Stimulated activated CD8-positive, alpha-beta memory T cell treated with anti-CD3 and anti-CD28 coated beads, Interleukin-2, amount 100 ng/mL, for 48 hours (primary cell): Measurements from ENCODE around the gene SEMA5A.

Experiments used
- DNase-seq, 2 donors: peaks; one replicate each; pipeline ENCODE4 v3.0.0-alpha.2; 2020; ENCODE audit warnings: low read depth in 2 of 2

SEMA5A gene

DNA sequence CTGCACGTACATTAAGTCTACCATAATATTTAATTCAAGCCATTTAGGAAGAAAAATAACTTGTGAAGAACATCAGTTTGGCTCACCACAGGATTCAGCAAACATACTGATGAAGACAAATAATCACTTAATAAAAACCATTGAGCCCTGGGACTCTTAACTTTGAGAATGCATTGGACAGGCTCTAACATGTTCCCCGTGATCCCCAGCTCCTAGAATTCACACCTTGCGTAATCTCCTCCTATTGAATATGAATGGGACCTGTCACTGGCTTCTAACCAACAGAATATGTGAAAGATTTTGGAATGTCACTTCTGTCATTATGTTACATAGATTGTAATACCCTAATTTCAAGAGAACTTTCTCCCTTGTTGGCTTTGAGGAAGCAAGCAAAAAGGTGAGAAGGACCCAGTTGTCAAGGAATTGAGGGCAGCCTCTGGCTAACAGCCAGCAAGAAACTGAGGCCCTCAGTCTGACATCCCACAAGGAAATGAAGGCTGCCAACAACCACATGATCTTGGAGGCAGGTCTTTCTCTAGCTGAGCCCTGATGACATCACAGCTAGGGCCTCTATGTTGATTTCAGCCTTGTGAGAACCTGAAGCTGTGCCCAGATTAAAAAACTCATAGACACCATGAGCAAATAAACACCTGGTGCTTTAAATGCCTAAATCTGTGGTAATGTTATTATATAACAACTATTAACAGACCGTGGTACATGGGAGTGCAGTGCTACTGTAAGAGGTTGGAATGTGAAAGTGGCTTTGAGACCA, 433.2 kb downstream of the SEMA5A start:
- no peak for DNase-seq

- no peak for DNase-seq
Observed at GRCh38 chr5:9108162-9108561, 437.7 kb downstream of the SEMA5A start.

GRCh38 chr5:9105851-9106250, 440.0 kb downstream of the SEMA5A start:
- no peak for DNase-seq

- DNase-seq = no peak
Observed at GRCh38 chr5:9104571-9105339, 441.1 kb downstream of the SEMA5A start.

DNA sequence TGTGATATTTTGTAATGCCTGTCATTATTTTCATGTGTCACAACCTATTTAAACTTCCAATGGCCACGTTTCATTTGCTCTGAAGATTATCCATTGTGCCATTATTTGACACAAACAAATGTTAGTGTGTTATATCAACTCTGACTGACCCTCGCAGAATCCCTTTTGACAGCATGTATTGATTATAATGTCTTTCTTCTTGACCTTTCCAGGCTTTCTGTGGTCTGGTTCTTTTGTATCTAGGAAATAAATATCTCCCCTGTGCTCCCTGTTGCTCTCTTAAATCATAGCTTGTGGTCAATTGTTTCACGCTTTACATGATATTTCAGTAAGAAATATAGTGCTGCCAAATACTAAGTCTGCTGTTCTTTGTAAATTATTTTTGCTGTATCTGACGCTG, 442.6 kb downstream of the SEMA5A start:
- no peak for DNase-seq

- no peak for DNase-seq
Observed at GRCh38 chr5:9099689-9100088, 446.2 kb downstream of the SEMA5A start.

DNA sequence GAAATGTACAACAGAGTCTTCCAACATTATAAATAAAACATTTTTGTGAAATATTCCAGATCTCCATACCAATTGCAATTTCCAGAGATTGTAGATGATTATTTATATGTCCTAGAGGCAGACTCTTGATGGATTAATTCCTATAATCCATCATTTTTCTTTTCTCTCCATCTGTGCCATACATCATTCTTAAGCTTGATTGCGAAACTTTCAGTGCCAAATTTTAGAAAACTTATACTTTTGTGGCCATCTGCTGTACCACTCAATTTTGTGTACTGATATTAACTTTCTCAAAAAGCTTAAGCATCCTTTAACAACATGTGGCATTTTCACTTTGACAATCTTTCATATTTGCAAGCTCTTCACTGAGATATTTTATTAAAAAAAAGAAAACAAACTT, 446.9 kb downstream of the SEMA5A start:
- no peak for DNase-seq

DNA sequence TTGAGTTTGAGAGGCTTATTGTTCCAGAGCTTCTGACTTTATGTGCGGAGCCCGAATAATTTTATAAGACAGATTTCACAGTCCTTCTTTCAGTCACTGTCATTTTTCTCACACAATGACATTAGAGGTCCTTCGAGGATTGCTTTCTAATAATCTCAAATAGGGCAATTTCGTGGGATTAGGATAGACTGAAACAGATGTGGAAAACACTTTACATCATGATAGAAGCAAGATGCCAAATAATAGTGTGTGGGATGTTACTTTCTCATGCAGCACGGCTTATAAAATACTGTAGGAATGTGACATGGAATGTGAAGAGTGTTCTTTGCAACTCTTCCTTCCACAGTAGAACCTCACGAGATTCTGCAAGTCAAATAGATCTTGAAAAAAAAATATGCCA, 451.3 kb downstream of the SEMA5A start:
- DNase-seq = no peak

DNA sequence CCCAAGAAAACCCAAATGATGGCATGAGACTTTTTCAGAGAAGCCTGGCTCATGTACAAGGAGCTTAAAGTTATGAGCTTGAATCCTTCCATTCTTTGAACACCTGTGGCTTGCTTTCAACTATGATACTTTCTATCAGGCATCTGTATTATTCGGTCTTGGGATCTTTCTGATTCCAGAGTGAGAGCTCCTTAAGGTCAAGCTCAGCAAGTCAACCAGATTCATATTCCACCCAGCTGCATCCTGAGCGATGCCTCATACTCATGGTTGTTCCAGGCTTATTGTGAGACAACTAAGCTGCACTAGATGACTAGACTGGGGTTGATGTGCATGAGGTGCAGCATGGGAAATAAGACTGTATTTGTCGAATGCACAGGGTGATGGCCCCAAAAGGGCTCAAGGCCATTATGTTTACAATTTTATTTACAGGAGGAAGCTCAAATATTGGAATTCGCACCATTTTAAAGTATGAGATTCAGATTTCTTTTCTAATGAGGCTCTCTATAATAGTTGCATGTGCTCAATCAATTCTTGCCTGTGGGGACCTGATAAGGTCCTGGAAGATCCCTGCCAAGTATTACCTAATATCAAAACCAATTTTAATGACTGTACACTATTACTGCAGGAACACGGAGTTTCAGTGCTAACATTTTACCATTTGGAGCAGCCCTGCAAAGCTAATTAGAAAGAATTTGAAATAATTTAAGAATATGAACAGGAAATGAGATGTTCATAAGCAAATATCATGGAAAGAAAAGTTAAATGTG, 453.8 kb downstream of the SEMA5A start:
- no peak for DNase-seq

DNA sequence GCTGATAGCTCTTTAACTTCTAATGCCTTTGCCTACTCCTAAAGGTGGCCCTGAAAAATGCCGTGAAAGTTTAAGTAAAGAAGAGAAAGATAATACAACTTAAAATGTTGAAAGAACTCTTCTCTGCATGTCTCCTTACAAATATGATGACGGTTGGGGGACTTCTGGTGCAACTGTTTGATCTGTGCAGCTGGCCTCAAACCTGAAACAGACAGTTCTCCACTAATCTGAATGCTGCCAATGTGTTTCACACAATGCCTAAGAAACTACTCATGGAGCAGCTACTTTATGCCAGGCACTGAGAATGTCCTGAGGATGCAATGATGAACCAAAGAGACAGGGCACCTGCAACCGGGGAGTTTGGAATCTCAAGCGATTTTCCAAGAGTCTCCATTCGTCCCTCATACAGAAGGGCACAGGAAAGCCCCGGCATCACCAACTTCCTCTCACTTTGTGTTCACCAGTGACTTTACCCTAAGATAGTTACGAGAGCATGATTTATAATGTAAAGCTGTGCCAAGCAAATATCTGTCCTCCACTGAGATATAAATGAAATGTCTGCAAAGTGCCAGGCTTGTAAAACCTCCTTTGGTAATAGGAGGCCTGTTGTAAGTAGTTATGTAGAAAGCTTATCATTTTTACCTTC, 455.4 kb downstream of the SEMA5A start:
- no peak for DNase-seq

GRCh38 chr5:9089893-9090292, 456.0 kb downstream of the SEMA5A start:
- DNase-seq = no peak

DNA sequence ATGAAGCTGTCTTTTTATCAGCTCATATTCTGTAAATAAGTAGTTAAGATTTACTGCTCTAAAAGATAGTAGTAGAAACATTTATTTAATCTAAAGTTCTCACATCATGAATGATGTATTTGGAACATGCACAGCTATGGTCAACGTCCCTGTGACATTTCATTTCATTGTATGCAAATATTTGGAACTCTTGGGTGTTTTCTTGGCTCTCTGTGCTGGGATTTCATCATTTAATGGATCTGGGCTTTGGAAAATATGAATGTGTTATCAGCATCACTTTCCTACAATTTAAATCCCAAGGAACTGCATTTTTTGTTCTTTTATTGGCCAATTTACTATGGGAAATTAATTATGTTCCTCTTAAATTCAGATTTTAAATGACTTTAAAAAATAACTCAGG, 462.9 kb downstream of the SEMA5A start:
- no peak for DNase-seq

DNA sequence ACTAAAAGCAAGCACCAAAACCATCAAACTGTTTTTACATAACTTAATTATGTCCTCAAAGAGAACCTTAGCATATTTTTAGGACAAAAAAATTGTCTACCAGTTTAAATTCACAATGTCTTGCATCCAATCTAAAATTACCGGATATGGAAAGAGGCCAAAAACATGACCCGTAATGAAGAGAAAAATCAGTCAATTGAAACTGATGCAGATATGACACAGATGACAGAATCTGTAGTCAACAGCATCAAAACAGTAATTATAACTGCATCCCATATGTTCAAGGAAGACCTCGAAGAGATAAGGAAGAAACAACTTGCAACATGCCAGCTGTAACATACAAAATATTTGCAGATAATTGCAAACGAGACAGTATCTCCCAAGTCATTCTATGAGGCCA, 473.2 kb downstream of the SEMA5A start:
- no peak for DNase-seq

DNA sequence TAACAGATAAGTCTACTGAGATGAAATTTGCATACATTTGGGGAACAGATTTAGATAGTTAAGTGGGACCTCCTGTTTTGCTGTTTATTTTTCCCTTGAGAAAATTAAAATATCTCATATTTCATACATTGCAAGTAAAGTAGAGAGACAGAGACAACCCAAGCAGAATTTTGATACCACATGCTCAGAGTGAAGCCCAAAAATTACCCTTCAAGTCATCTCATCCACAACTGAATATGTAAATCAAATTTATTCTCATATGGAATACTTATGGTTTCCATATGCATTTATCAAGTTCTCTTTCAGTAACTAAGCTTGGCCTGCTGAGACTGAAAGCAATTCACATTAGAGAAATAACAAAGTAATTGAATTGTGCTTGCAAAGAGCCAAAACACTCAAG, 474.4 kb downstream of the SEMA5A start:
- no peak for DNase-seq

- DNase-seq = no peak
Observed at GRCh38 chr5:9071074-9071473, 474.8 kb downstream of the SEMA5A start.

DNA sequence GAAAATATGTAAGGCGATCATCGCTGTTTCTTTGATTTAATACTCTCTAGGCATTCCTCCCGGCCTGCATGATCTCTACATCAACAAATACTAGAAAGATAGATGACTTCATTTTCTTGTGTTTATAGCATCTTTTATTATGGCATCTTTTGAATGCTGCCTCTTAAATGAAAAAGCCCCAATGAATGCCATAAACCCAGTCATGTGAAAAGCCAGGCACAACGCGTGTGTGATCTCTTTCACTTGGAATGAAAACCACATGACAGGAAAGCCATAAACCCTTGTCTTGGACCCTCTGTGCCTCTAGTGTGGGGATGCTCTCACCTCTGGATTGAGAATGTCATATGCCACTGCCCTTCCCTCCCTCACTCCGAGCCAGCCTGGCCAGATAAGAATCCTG, 476.2 kb downstream of the SEMA5A start:
- no peak for DNase-seq

GRCh38 chr5:9067154-9067553, 478.7 kb downstream of the SEMA5A start:
- no peak for DNase-seq

- no peak for DNase-seq
Observed at GRCh38 chr5:9066349-9066748, 479.5 kb downstream of the SEMA5A start.

- no peak for DNase-seq
Observed at GRCh38 chr5:9063615-9064245, 482.1 kb downstream of the SEMA5A start.

GRCh38 chr5:9062873-9063272, 483.0 kb downstream of the SEMA5A start:
- no peak for DNase-seq

- DNase-seq = no peak
Observed at GRCh38 chr5:9059920-9060691, 485.8 kb downstream of the SEMA5A start.
